Activated T-cell treated with anti-CD3 and anti-CD28 coated beads, Interleukin-2, amount 50 U/mL, for 72 hours (primary cell): ENCODE measurements around the gene PHLDB1. TPM values are rescaled to one million over a fixed set of nuclear protein-coding genes. Genes with fewer than 3 reads are reported as not detected.

Experiments
- ATAC-seq, 2 donors: fragments of 150-1000 bp; cut with Tn5 transposase; replicated peaks in 1 of 2; 2 replicates each; pipeline ENCODE4 v1.10.0; 2021; ENCODE audit warnings: moderate library complexity in 2 of 2, mild to moderate bottlenecking in 1 of 2
- DNase-seq, 2 donors: peaks; one replicate each; pipeline ENCODE4 v3.0.0; 2021 to 2022; ENCODE audit warnings: mixed read lengths in 1 of 2
- H3K27ac Mint-ChIP-seq: one replicate; pipeline ENCODE4 v1.8.0; 2022; ENCODE audit warnings: mild to moderate bottlenecking, moderate library complexity, mixed read lengths
- H3K27me3 Mint-ChIP-seq: one replicate; pipeline ENCODE4 v1.8.0; 2022; ENCODE audit warnings: low read depth, mixed read lengths
- H3K36me3 Mint-ChIP-seq, 2 donors: one replicate each; pipeline ENCODE4 v1.8.0; 2022; ENCODE audit warnings: mixed read lengths in 2 of 2, mild to moderate bottlenecking in 1 of 2; ENCODE audit not compliant: insufficient read depth in 2 of 2
- H3K4me1 Mint-ChIP-seq: one replicate; pipeline ENCODE4 v1.8.0; 2022; ENCODE audit warnings: low read depth, mixed read lengths
- H3K4me3 Mint-ChIP-seq, 2 donors: one replicate each; pipeline ENCODE4 v1.8.0; 2022; ENCODE audit warnings: mild to moderate bottlenecking in 2 of 2, mixed read lengths in 2 of 2, moderate library complexity in 2 of 2
- H3K9me3 Mint-ChIP-seq, 2 donors: one replicate each; pipeline ENCODE4 v1.8.0; 2022; ENCODE audit warnings: mixed read lengths in 2 of 2
- total RNA-seq, 2 donors: library from RNA; stranded (reverse); gene quantifications; one replicate each; pipeline ENCODE4 v1.2.3, GENCODE V29; 2022

The PHLDB1 gene
- total RNA-seq, 2 donors from 2014 or later: 3.6 to 3.8 TPM

DNA sequence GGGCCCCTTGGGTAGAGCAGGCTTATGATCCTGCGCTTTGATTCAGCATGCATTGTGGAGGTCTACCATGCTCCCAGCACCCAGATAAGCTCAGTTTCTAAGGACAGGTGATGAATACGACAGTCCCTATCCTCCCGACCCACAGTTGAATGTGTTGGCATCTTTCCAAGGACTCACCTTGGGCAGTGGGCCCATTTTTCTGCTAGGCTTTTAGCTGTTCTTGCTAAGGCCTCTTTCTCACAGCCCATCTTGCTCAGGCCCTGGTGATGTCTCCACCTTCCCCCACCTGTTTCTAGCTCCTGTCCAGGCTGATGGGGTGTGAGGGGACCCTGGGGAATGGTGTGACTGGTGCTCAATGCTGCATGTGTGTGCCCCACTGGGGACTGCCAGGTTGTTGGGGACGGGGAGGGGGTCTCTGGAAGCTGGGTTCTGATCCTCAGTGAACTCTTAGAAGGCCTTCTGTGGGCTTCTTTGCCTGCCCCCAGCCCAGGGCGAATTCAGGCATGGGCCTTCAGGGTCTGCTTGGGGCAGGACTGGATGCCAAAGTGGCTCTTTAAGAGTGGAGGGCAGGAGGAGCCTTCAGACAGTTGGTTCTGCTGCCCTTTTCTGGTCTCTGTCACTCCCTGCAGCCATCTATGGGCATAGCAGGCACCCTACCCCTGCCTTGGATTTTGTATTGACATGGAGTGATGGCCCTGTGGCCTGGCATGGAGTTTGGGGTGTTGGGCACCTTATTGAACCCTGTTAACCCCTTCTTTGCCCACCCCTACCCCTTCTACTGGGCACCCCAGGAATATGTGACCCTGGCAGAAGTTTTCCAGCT lies 33.1 kb downstream of the PHLDB1 start:
- H3K4me3 Mint-ChIP-seq: no peak overlapping the region
- DNase-seq: no peak
- peaks cover 5% of the 10 kb centered on the region for H3K4me1 Mint-ChIP-seq
- H3K27ac Mint-ChIP-seq: no peak overlapping the region
- H3K9me3 Mint-ChIP-seq: no peaks in the 10 kb centered on the region
- H3K27me3 Mint-ChIP-seq: peaks cover 5% of the 10 kb centered on the region
- no peak for ATAC-seq
- no peaks in the 10 kb centered on the region for H3K36me3 Mint-ChIP-seq

DNA sequence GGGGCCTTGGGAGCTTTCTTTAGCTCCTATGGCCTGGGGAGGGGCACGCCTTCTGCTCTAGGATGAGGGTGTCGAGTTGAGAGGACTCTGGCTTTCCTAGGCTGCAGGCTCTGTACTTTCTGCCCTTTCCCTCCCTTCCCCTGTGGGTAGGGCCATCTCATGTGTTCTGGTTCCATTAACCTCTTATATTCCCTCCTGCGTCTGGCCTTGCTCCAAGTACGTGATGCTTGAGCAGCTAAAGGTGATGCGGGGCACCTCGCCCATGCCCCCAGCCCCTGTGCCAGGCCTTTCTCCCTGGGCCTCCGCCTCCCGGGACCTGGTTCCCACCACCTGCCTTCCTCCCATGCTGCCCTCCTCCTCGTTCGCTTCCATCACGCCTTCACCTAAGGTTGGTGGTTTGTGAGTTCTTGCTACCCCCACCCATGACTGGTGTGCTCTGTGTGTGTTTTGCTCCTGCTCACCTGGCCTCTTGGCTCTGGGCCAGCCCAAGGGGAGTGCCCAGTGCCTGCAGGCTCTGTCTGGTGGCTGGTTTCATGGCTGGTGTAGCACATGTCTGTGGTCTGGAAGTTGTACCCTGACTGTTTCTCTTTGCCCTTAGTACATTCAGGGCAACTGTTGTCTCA lies 34.1 kb downstream of the PHLDB1 start:
- no peak for ATAC-seq
- H3K27ac Mint-ChIP-seq: no peak overlapping the region

DNA sequence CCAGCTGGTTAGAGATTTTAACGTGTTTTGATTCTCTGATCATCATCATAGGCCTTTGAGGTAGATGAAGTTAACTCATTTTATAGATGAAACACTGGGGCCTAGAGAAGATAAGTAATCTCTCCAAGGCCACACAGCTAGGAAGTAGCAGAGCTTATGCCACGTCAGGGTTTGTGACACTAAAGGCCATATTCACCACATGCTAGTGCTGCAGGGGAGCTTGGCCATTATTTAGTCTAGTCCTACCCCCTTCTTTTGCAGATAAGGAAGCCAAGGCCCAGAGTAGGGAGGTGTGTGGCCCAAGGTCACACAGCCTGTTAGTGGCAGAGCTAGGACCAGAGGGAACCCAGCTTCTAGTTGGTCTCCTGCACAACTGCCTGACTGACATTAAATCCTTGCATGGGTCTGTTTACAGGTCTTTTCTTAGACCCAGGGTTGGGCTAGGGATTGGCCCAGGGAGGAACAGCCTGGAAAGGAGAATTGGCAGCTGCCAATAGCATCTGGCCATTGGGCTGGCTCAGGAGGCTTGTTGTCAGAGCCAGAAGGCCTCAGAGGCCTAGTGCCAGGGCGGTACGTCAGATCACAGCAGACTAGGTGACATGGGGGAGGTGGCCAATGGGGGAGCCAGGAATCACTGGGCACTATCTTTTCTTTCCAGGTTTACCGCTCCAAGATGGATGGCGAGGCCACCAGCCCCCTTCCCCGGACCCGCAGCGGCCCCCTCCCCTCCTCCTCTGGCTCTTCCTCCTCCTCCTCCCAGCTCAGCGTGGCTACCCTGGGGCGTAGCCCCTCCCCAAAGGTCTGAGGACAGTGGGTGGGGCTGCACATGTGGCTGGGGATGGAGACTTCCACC lies 36.0 kb downstream of the PHLDB1 start:
- no peak overlapping the region for H3K4me3 Mint-ChIP-seq
- ATAC-seq (no peak), DNase-seq (no peak)
- H3K36me3 Mint-ChIP-seq: no peaks in the 10 kb centered on the region
- no peaks in the 10 kb centered on the region for H3K9me3 Mint-ChIP-seq
- H3K27me3 Mint-ChIP-seq: no peaks in the 10 kb centered on the region
- peaks cover 5% of the 10 kb centered on the region for H3K4me1 Mint-ChIP-seq
- H3K27ac Mint-ChIP-seq: no peak overlapping the region

More for the DNA sequence above, 34.1 kb downstream of the PHLDB1 start:
- no peaks in the 10 kb centered on the region for H3K9me3 Mint-ChIP-seq
- H3K27me3 Mint-ChIP-seq: no peaks in the 10 kb centered on the region
- peaks cover 5% of the 10 kb centered on the region for H3K4me1 Mint-ChIP-seq
- DNase-seq: no peak
- H3K36me3 Mint-ChIP-seq: no peaks in the 10 kb centered on the region
- no peak overlapping the region for H3K4me3 Mint-ChIP-seq

DNA sequence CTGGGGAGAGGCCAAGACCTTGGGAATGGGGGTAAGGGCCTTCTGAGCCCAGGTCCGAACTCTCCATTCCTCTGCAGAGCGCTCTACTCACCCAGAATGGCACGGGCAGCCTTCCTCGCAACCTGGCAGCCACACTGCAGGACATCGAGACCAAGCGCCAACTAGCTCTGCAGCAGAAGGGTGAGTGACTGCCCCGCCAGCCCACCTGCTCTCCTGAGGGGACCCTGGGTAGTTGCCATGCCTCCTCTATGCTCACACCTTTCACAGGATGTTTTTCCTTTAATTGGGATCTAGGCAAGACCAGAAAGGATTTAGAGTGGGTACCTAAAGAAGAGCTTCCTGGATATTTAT lies 36.6 kb downstream of the PHLDB1 start:
- no peak overlapping the region for H3K4me3 Mint-ChIP-seq

DNA sequence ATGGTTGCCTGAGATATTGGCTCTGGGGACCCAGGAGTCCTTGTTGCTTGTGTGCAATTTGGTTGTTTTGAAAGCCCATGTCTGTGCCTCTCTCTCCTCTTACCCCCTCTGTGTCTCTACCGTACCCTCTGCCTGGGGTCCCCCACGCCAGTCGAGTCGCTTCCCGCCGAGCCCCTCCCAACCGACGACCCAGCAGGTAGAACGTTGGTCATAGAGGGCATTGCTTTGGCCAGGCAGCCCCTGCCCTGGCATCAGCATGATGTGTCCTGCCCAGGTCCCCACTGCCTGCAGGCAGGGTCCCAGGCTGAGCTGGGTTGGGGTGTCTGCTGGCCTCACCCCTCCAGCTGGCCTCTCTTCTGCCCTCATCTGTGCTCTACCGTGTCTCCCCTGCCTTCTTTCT lies 37.1 kb downstream of the PHLDB1 start:
- no peaks in the 10 kb centered on the region for H3K27me3 Mint-ChIP-seq
- H3K9me3 Mint-ChIP-seq: no peaks in the 10 kb centered on the region
- no peak overlapping the region for H3K4me3 Mint-ChIP-seq
- no peaks in the 10 kb centered on the region for H3K36me3 Mint-ChIP-seq
- DNase-seq (no peak), ATAC-seq (no peak)
- no peak overlapping the region for H3K27ac Mint-ChIP-seq
- H3K4me1 Mint-ChIP-seq: peaks cover 5% of the 10 kb centered on the region

More for the DNA sequence above, 36.6 kb downstream of the PHLDB1 start:
- peaks cover 5% of the 10 kb centered on the region for H3K4me1 Mint-ChIP-seq
- no peaks in the 10 kb centered on the region for H3K36me3 Mint-ChIP-seq
- H3K27ac Mint-ChIP-seq: no peak overlapping the region
- no peak for ATAC-seq
- no peaks in the 10 kb centered on the region for H3K27me3 Mint-ChIP-seq
- no peak for DNase-seq
- no peaks in the 10 kb centered on the region for H3K9me3 Mint-ChIP-seq

DNA sequence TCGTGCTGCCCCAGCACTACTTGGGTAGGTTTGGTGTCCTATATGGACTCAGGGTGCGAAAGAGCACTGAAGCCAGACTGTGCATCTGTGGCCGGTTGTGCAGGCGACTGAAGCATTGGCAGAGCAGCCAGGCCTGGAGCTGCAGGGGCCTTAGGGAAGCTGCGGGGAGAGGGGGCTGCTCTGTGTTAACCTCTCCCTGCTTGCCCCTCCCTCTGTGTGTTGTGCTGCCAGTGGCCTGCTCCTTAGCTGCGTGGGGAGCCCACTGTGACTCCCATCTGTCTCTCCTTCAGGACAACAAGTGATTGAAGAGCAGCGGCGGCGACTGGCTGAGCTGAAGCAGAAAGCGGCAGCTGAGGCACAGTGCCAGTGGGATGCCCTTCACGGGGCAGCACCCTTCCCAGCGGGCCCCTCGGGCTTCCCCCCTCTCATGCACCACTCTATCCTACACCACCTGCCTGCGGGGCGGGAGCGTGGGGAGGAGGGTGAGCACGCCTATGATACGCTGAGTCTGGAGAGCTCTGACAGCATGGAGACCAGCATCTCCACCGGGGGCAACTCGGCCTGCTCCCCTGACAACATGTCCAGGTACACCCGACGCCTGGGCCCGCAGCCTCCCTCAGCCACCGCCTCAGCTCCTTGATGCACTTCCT lies 37.8 kb downstream of the PHLDB1 start:
- H3K27me3 Mint-ChIP-seq: no peaks in the 10 kb centered on the region
- no peaks in the 10 kb centered on the region for H3K9me3 Mint-ChIP-seq
- no peak overlapping the region for H3K4me3 Mint-ChIP-seq
- no peak for ATAC-seq
- H3K4me1 Mint-ChIP-seq: peaks cover 5% of the 10 kb centered on the region
- no peaks in the 10 kb centered on the region for H3K36me3 Mint-ChIP-seq
- no peak overlapping the region for H3K27ac Mint-ChIP-seq
- no peak for DNase-seq

DNA sequence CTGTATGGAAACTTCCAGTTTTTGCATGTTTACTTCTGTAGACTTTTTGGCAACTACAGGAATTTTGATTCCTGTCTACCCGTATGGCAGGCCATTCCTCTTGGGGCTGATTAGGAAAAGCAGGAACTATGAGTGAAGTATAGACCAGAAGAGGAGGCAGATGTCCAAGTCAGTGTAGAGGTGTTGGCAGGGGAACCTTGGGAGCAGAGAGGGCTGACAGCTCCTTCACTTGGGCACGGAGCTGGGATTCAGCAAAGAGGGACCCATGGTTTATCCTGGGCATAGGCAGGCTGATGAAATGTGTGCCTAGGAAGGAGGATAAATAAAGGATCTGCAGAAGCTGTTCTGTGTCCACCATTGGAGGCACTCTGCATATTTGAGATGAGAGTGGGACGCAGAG lies 39.0 kb downstream of the PHLDB1 start:
- Mint-ChIP-seq H3K27ac (no peak overlapping the region), H3K4me3 (no peak overlapping the region), H3K36me3 (no peaks in the 10 kb centered on the region), H3K27me3 (no peaks in the 10 kb centered on the region), H3K4me1 (peaks cover 5% of the 10 kb centered on the region), H3K9me3 (no peaks in the 10 kb centered on the region)
- ATAC-seq (no peak), DNase-seq (no peak)

DNA sequence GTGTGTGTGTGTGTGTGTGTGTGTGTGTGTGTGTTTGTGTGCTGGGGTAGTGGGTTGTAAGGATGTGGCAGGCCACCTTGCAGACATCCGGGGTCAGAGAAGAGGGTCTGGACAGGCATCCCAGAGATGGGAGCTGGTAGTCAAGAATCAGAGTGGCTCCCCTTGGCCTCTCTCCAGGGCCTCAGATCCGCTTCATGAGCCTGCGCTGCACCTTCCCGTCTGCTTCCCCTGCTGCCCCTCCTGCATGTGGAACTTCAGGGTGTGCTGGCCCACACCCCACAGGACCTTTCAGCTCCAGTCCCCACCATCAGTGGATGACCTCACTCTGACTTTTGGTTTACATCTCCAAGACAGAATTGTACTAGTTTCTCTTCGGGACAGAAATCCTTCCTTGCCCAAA lies 40.9 kb downstream of the PHLDB1 start:
- Mint-ChIP-seq H3K27ac (no peak overlapping the region), H3K4me3 (no peak overlapping the region), H3K36me3 (no peaks in the 10 kb centered on the region), H3K27me3 (no peaks in the 10 kb centered on the region), H3K9me3 (no peaks in the 10 kb centered on the region), H3K4me1 (no peaks in the 10 kb centered on the region)
- ATAC-seq (no peak), DNase-seq (no peak)

DNA sequence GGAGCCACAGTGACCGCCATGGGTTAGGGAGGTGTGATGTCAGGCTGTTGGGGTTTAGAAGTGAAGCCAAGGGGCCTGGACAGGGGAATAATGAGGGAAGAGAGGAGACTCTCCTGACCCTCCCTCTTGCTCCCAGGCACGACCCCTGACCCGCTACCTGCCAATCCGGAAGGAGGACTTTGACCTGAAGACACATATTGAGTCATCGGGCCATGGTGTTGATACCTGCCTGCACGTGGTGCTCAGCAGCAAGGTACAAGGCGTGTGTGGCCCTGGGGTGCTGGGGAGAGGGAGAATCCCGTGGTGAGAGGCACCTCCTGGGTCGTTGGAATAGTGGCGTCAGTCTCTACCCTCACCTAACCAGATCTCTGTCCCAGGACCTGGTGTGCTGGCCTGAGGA lies 42.5 kb downstream of the PHLDB1 start:
- H3K36me3 Mint-ChIP-seq: no peaks in the 10 kb centered on the region
- no peak overlapping the region for H3K27ac Mint-ChIP-seq
- H3K9me3 Mint-ChIP-seq: no peaks in the 10 kb centered on the region
- H3K4me1 Mint-ChIP-seq: no peaks in the 10 kb centered on the region
- no peak overlapping the region for H3K4me3 Mint-ChIP-seq
- ATAC-seq (no peak), DNase-seq (no peak)
- H3K27me3 Mint-ChIP-seq: no peaks in the 10 kb centered on the region

DNA sequence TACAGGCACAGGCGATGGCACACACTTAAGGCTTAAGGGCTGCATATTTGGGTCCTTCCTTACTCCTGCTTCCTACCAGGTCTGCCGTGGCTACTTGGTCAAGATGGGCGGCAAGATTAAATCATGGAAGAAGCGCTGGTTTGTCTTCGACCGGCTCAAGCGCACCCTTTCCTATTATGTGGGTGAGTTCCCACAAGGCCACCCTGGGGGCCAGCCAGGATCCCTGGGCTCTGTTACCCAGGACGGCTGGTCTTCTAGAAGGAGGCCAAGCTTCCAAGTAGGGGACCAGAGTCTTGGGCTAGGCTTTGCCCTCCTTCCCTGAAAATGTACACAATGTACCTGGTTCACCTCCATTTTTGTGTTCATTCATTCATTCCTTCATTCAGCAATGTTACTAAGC lies 43.0 kb downstream of the PHLDB1 start:
- no peak for DNase-seq
- no peak overlapping the region for H3K27ac Mint-ChIP-seq
- H3K9me3 Mint-ChIP-seq: no peaks in the 10 kb centered on the region
- H3K36me3 Mint-ChIP-seq: no peaks in the 10 kb centered on the region
- no peaks in the 10 kb centered on the region for H3K27me3 Mint-ChIP-seq
- no peaks in the 10 kb centered on the region for H3K4me1 Mint-ChIP-seq
- no peak overlapping the region for H3K4me3 Mint-ChIP-seq
- ATAC-seq: no peak

DNA sequence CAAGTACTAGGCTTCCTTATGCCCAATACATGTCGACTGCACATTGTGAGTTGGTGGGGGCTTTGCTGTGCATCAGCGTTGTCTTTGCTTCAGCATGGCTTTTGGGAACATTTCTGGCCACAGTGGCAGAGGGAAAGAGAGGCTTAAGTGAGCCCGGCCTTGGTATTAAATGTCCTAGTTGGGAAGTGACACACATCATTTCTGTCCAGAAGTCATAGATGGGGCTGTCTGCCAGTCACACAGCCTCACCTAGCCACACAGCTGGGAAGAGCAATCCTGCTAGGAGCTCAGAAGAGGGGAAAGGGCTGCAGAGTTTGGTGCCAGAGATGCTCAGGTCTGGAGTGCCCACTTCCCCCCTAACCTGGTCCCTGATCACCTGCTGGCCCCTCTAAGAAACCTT lies 44.4 kb downstream of the PHLDB1 start:
- H3K36me3 Mint-ChIP-seq: no peaks in the 10 kb centered on the region
- no peaks in the 10 kb centered on the region for H3K9me3 Mint-ChIP-seq
- no peaks in the 10 kb centered on the region for H3K4me1 Mint-ChIP-seq

DNA sequence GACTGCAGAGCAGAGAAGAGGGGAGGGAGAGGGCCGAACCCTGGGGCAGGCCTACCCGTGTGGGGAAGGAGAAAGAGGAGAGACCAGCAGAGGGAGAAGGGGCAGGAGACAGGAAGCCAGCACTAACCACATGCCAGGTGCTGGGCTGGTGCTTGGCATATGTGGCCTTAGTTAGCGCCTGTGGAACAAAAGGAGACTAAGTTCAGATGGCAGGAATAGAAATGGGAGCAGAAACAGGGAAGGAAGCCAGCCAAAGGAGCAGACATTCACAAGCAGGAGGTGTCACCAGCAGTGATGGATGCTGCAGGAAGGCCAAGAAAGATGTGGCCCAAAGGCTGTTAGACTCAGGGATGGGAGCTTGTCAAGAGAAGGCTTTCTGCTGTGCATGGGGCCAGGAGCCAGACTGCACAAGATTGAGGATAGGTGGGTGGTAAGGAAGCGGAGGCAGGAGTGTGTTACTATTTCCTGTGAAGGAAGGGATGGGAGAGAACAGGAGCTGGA lies 45.3 kb downstream of the PHLDB1 start:
- Mint-ChIP-seq H3K4me3 (no peak overlapping the region), H3K9me3 (no peaks in the 10 kb centered on the region), H3K27ac (no peak overlapping the region), H3K4me1 (no peaks in the 10 kb centered on the region), H3K27me3 (no peaks in the 10 kb centered on the region), H3K36me3 (no peaks in the 10 kb centered on the region)
- DNase-seq (no peak), ATAC-seq (no peak)

More for the DNA sequence above, 44.4 kb downstream of the PHLDB1 start:
- Mint-ChIP-seq H3K4me3 (no peak overlapping the region), H3K27ac (no peak overlapping the region), H3K27me3 (no peaks in the 10 kb centered on the region)
- no peak for ATAC-seq
- DNase-seq: no peak
